HepG2 (cell line): ENCODE results near the gene ASB16. TPM values are rescaled to one million over a fixed set of nuclear protein-coding genes. Genes with fewer than 3 reads are reported as not detected.

ENCODE experiments used
- ARID4A ChIP-seq: sonication (generic); formaldehyde crosslinking; IDR thresholded peaks from 2 replicates; pipeline ENCODE4 v1.5.0; 2020; ENCODE audit warnings: mild to moderate bottlenecking, missing genetic modification reagents, borderline replicate concordance
- CCDC6 ChIP-seq: sonication (generic); formaldehyde crosslinking; IDR thresholded peaks from 2 replicates; pipeline ENCODE4 v1.8.1; 2022; ENCODE audit warnings: mild to moderate bottlenecking, missing genetic modification reagents, moderate library complexity
- ETV6 ChIP-seq: sonication (generic); formaldehyde crosslinking; conservative IDR thresholded peaks from 2 replicates; pipeline ENCODE4 v1.4.0; 2020; ENCODE audit warnings: missing genetic modification reagents
- FOXA3 ChIP-seq: IDR thresholded peaks from 2 replicates; pipeline ENCODE4 v1.6.1; 2016; ENCODE audit warnings: missing genetic modification reagents, missing compliant biosample characterization
- KIAA2018 ChIP-seq: sonication (generic); formaldehyde crosslinking; IDR thresholded peaks from 2 replicates; pipeline ENCODE4 v1.5.0; 2020; ENCODE audit warnings: mild to moderate bottlenecking, missing genetic modification reagents, borderline replicate concordance
- PAX8 ChIP-seq: sonication (generic); formaldehyde crosslinking; IDR thresholded peaks from 2 replicates; pipeline ENCODE4 v1.8.0; 2022; ENCODE audit warnings: mild to moderate bottlenecking, missing genetic modification reagents, borderline replicate concordance
- RXRA ChIP-seq: sonication (generic); formaldehyde crosslinking; IDR thresholded peaks from 2 replicates; pipeline ENCODE4 v1.5.1; 2020; ENCODE audit warnings: missing genetic modification reagents
- UBTF ChIP-seq: sonication (generic); formaldehyde crosslinking; IDR thresholded peaks from 2 replicates; pipeline ENCODE4 v1.4.0; 2020; ENCODE audit warnings: mild to moderate bottlenecking, missing genetic modification reagents
- ZNF451 ChIP-seq: sonication (generic); formaldehyde crosslinking; IDR thresholded peaks from 2 replicates; pipeline ENCODE4 v1.5.0; 2020; ENCODE audit warnings: mild to moderate bottlenecking, missing genetic modification reagents
- ZNF878 ChIP-seq: sonication (generic); formaldehyde crosslinking; IDR thresholded peaks from 2 replicates; pipeline ENCODE4 v1.8.1; 2023; ENCODE audit warnings: mild to moderate bottlenecking, missing genetic modification reagents, moderate library complexity
- ZSCAN5A ChIP-seq: sonication (generic); formaldehyde crosslinking; IDR thresholded peaks from 2 replicates; pipeline ENCODE4 v1.8.0; 2022; ENCODE audit warnings: mild to moderate bottlenecking, missing genetic modification reagents, borderline replicate concordance
- polyA plus RNA-seq, 8 experiments: library from polyadenylated mRNA; depleted of rRNA in 3 of 8; stranded (reverse) in 7 of 8; unstranded in 1 of 8; fragments of >200 nt; fragmentation: Illumina TruSeq in 4 of 8; extraction: Trizol in 4 of 8; gene quantifications; 2 replicates each; pipeline versions ENCODE4 v1.2.1 to v1.2.3, GENCODE V29; 2011 to 2016; ENCODE audit warnings: low read depth in 4 of 8, missing spikeins in 1 of 8, mixed read lengths in 1 of 8; ENCODE audit not compliant: insufficient read depth in 1 of 8
- total RNA-seq, 5 experiments: library from RNA; depleted of rRNA; stranded (reverse); fragments of >200 nt; fragmentation: Illumina TruSeq; extraction: Trizol; gene quantifications; 2 replicates each; pipeline ENCODE4 v1.2.3, GENCODE V29; 2016; ENCODE audit warnings: low read depth in 1 of 5

The ASB16 gene
- total and polyA plus RNA-seq, 2 of the 13 experiments (the other 11 are each of a cell fraction or from before 2014, with no cell fraction given) = 0.07 TPM; not detected in 1

GRCh38 chr17:44122816-44123355 is 47.6 kb upstream of the ASB16 start (continued):
- TF ChIP-seq KIAA2018 (CRISPR knock-in tag) (no peak), ZNF878 (CRISPR knock-in tag) (no peak), ZNF451 (no peak), ZSCAN5A (no peak), CCDC6 (0 out of 2 replicates have a peak, but pooled peaks have one; percentile 72), ETV6 (CRISPR knock-in tag) (no peak), PAX8 (no peak), UBTF (no peak), RXRA (0 out of 2 replicates have a peak, but pooled peaks have one; percentile 23), FOXA3 (CRISPR knock-in tag) (no peak), ARID4A (no peak)
